HEK293 (cell line): ENCODE results near the gene IGFLR1.

Source experiments
- CTCF ChIA-PET: fragments of 350-600 bp; formaldehyde crosslinking; extraction: SDS; loops from one replicate; lab custom pipeline; 2021; ENCODE audit warnings: antibody characterized with exemption; lab: Yijun Ruan, JAX
- POLR2A ChIA-PET: fragments of 300-600 bp; formaldehyde crosslinking; extraction: SDS; loops from one replicate; lab custom pipeline; 2020; ENCODE audit warnings: antibody characterized with exemption, inconsistent platforms; lab: Yijun Ruan, JAX
- H3K27ac ChIP-seq: fragments of 200-500 bp; sonication (Bioruptor generic); 2 replicates; pipeline ENCODE4 v1.5.1; 2014; ENCODE audit warnings: low read depth, low read length, control low read depth, inconsistent platforms; ENCODE audit errors: extremely low read depth
- H3K36me3 ChIP-seq, 2 experiments: fragments of 200-500 bp in 1 of 2; sonication (Bioruptor generic) in 1 of 2; 1 replicate in 1 of 2; 2 replicates in 1 of 2; pipeline ENCODE4 v1.5.1; 2014 to 2017; ENCODE audit warnings: inconsistent platforms in 2 of 2, low read length in 2 of 2; ENCODE audit not compliant: control insufficient read depth in 2 of 2, insufficient read depth in 1 of 2
- H3K4me1 ChIP-seq: fragments of 200-500 bp; sonication (Bioruptor generic); 2 replicates; pipeline ENCODE4 v1.5.1; 2014; ENCODE audit warnings: mild to moderate bottlenecking, low read length, inconsistent platforms; ENCODE audit not compliant: control insufficient read depth, insufficient read depth
- H3K4me3 ChIP-seq: 2 replicates; pipeline ENCODE4 v1.5.1; 2011; ENCODE audit warnings: low read depth, mild to moderate bottlenecking, control low read depth, low read length, moderate library complexity
- H3K9me3 ChIP-seq: fragments of 200-500 bp; sonication (Bioruptor generic); 2 replicates; pipeline ENCODE4 v1.5.1; 2014; ENCODE audit warnings: low read depth, low read length, inconsistent platforms; ENCODE audit not compliant: control insufficient read depth, insufficient read depth
- GLI2 ChIP-seq: fragments of 450-650 bp; formaldehyde crosslinking; IDR thresholded peaks from 2 replicates; pipeline ENCODE4; 2017; ENCODE audit warnings: missing biosample characterization, missing genetic modification characterization, low read depth, borderline replicate concordance
- HOXC10 ChIP-seq: sonication (generic); formaldehyde crosslinking; IDR thresholded peaks from 2 replicates; pipeline ENCODE4 v1.8.1; 2023; ENCODE audit warnings: mild to moderate bottlenecking, missing genetic modification reagents
- MZF1 ChIP-seq: fragments of 450-650 bp; formaldehyde crosslinking; IDR thresholded peaks from 2 replicates; pipeline ENCODE4 v1.5.1; 2017; ENCODE audit warnings: missing biosample characterization, missing genetic modification characterization, borderline replicate concordance
- SP2 ChIP-seq: fragments of 450-650 bp; formaldehyde crosslinking; IDR thresholded peaks from 2 replicates; pipeline ENCODE4 v1.5.1; 2016; ENCODE audit warnings: missing biosample characterization, missing genetic modification characterization
- ZBTB1 ChIP-seq: fragments of 450-650 bp; formaldehyde crosslinking; IDR thresholded peaks from 2 replicates; pipeline ENCODE4 v1.5.1; 2016; ENCODE audit warnings: missing biosample characterization, missing genetic modification characterization
- ZBTB17 ChIP-seq: fragments of 450-650 bp; formaldehyde crosslinking; IDR thresholded peaks from 2 replicates; pipeline ENCODE4 v1.5.1; 2016; ENCODE audit warnings: missing biosample characterization, missing genetic modification characterization
- ZBTB48 ChIP-seq: fragments of 450-650 bp; formaldehyde crosslinking; IDR thresholded peaks from 2 replicates; pipeline ENCODE4 v1.5.1; 2016; ENCODE audit warnings: missing biosample characterization, missing genetic modification characterization
- ZEB2 ChIP-seq: fragments of 450-650 bp; formaldehyde crosslinking; IDR thresholded peaks from 2 replicates; pipeline ENCODE4 v1.5.1; 2016; ENCODE audit warnings: missing biosample characterization, missing genetic modification characterization
- ZFP37 ChIP-seq: fragments of 450-650 bp; formaldehyde crosslinking; IDR thresholded peaks from 2 replicates; pipeline ENCODE4 v1.5.1; 2016; ENCODE audit warnings: missing biosample characterization, missing genetic modification characterization
- ZNF10 ChIP-seq: fragments of 450-650 bp; formaldehyde crosslinking; IDR thresholded peaks from 2 replicates; pipeline ENCODE4 v1.5.1; 2017; ENCODE audit warnings: missing biosample characterization, missing genetic modification characterization
- ZNF138 ChIP-seq: fragments of 450-650 bp; formaldehyde crosslinking; IDR thresholded peaks from 2 replicates; pipeline ENCODE4 v1.5.1; 2016; ENCODE audit warnings: missing biosample characterization, missing genetic modification characterization, borderline replicate concordance
- ZNF223 ChIP-seq: fragments of 450-650 bp; formaldehyde crosslinking; IDR thresholded peaks from 2 replicates; pipeline ENCODE4 v1.5.1; 2016; ENCODE audit warnings: missing biosample characterization, missing genetic modification characterization
- ZNF23 ChIP-seq: fragments of 450-650 bp; formaldehyde crosslinking; IDR thresholded peaks from 2 replicates; pipeline ENCODE4 v1.5.1; 2016; ENCODE audit warnings: missing biosample characterization, missing genetic modification characterization, borderline replicate concordance
- ZNF280C ChIP-seq: fragments of 450-650 bp; formaldehyde crosslinking; IDR thresholded peaks from 2 replicates; pipeline ENCODE4 v1.5.1; 2016; ENCODE audit warnings: missing biosample characterization, missing genetic modification characterization
- ZNF366 ChIP-seq: fragments of 450-650 bp; formaldehyde crosslinking; conservative IDR thresholded peaks from 2 replicates; pipeline ENCODE4 v1.5.1; 2016; ENCODE audit warnings: missing biosample characterization, missing genetic modification characterization
- ZNF394 ChIP-seq: fragments of 450-650 bp; formaldehyde crosslinking; IDR thresholded peaks from 2 replicates; pipeline ENCODE4 v1.5.1; 2016; ENCODE audit warnings: missing biosample characterization, missing genetic modification characterization, mild to moderate bottlenecking, moderate library complexity, borderline replicate concordance
- ZNF426 ChIP-seq: fragments of 450-650 bp; formaldehyde crosslinking; IDR thresholded peaks from 2 replicates; pipeline ENCODE4 v1.5.1; 2017; ENCODE audit warnings: missing biosample characterization, missing genetic modification characterization, mild to moderate bottlenecking, inconsistent platforms, moderate library complexity
- ZNF514 ChIP-seq: fragments of 450-650 bp; formaldehyde crosslinking; IDR thresholded peaks from 2 replicates; pipeline ENCODE4 v1.5.1; 2016; ENCODE audit warnings: missing biosample characterization, missing genetic modification characterization
- ZNF585B ChIP-seq: fragments of 450-650 bp; formaldehyde crosslinking; IDR thresholded peaks from 2 replicates; pipeline ENCODE4 v1.5.1; 2016; ENCODE audit warnings: missing biosample characterization, missing genetic modification characterization
- ZNF600 ChIP-seq: fragments of 450-650 bp; formaldehyde crosslinking; IDR thresholded peaks from 2 replicates; pipeline ENCODE4 v1.5.1; 2016; ENCODE audit warnings: missing biosample characterization, missing genetic modification characterization
- ZNF610 ChIP-seq: fragments of 450-650 bp; formaldehyde crosslinking; IDR thresholded peaks from 2 replicates; pipeline ENCODE4 v1.5.1; 2016; ENCODE audit warnings: missing biosample characterization, missing genetic modification characterization, borderline replicate concordance
- ZNF624 ChIP-seq: fragments of 450-650 bp; formaldehyde crosslinking; IDR thresholded peaks from 2 replicates; pipeline ENCODE4 v1.5.1; 2017; ENCODE audit warnings: missing biosample characterization, missing genetic modification characterization
- ZNF645 ChIP-seq: fragments of 450-650 bp; formaldehyde crosslinking; IDR thresholded peaks from 2 replicates; pipeline ENCODE4; 2016; ENCODE audit warnings: missing biosample characterization, missing genetic modification characterization
- ZNF658 ChIP-seq: fragments of 450-650 bp; formaldehyde crosslinking; IDR thresholded peaks from 2 replicates; pipeline ENCODE4; 2016; ENCODE audit warnings: missing biosample characterization, missing genetic modification characterization
- ZNF660 ChIP-seq: fragments of 450-650 bp; IDR thresholded peaks from 2 replicates; pipeline ENCODE4 v1.5.1; 2018; ENCODE audit warnings: missing biosample characterization, mild to moderate bottlenecking, missing genetic modification characterization
- ZSCAN16 ChIP-seq: fragments of 450-650 bp; formaldehyde crosslinking; IDR thresholded peaks from 2 replicates; pipeline ENCODE4 v1.5.1; 2016; ENCODE audit warnings: missing biosample characterization, missing genetic modification characterization
- TF ChIP-seq, protein P1 (sequence below): fragments of 450-650 bp; IDR thresholded peaks from 2 replicates; pipeline ENCODE4 v1.5.1; 2018; ENCODE audit warnings: missing biosample characterization, missing genetic modification characterization
- TF ChIP-seq, protein P2 (sequence below): fragments of 450-650 bp; formaldehyde crosslinking; IDR thresholded peaks from 2 replicates; pipeline ENCODE4 v1.5.1; 2016; ENCODE audit warnings: missing biosample characterization, missing genetic modification characterization

IGFLR1 gene

DNA sequence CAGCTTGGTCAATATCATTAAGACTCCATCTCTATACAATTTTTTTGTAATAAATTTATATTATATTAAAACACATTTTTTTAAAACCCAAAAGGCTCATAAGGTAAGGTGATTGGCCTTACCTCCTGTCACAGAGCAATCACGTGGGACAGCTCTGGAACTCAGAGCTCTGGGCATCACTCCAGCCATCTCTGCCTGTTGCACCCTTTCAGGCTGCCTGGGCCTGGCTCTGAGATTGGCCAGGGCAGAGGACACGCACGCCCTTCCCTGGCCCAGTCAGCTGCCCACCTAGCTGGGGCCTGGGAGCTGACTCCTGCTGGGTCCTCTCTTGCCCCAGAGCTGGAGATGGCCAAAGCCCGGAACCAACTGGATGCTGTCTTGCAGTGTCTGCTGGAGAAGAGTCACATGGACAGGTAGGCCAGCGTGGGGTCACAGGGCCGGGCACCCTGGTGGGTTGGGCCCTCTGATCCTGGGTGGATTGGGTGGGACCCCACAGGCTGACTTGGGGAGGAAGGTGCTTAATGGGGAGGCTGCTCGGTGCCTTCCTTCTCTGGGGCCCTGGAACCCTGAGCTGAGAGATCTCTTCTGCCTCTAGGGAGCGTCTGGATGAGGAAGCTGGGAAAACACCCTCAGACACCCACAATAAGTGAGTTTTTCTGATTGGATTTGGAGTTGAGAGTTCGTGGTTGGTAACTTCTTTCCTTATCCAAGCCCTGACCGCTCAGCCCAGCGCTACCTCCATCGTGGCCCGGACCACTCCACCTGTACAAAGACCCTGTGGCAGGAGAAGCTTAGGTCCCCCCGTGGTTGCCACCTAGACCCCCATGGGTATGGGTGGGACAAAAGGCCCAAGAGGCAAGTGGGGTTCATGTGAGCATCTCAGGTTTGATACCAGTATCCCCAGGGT lies 9.8 kb upstream of the IGFLR1 start:
- Histone ChIP-seq H3K4me3 (no peak overlapping the region), H3K4me1 (peaks cover 19% of the 10 kb centered on the region), H3K36me3 (peaks cover 39 to 62% of the 10 kb centered on the region in 2 experiments), H3K27ac (0 out of 2 replicates have a peak overlapping the region, but pooled peaks have one; percentile 2), H3K9me3 (no peaks in the 10 kb centered on the region; the same call in none of the 2 replicates)
- POLR2A ChIA-PET: interaction anchor here (0.7 to 4.1 kb wide), 4 partner anchors 12 to 213 kb away, joined by 3 to 34 read pairs (median 4); no protein-coding TSS in a partner anchor
- CTCF ChIA-PET: interaction anchor here (0.6 to 2.3 kb wide), 6 partner anchors 21 to 820 kb away, joined by 3 to 7 read pairs (median 4); no protein-coding TSS in a partner anchor
- TF ChIP-seq ZBTB1 (tag by site-specific recombination) (no peak), MZF1 (tag by site-specific recombination) (no peak), ZNF645 (tag by site-specific recombination) (no peak), ZNF10 (tag by site-specific recombination) (no peak), ZNF223 (tag by site-specific recombination) (0 out of 2 replicates have a peak, but pooled peaks have one; percentile 55), ZNF23 (tag by site-specific recombination) (no peak), ZBTB48 (0 out of 2 replicates have a peak, but pooled peaks have one; percentile 33), SP2 (no peak)
- TF ChIP-seq, protein P1, sequence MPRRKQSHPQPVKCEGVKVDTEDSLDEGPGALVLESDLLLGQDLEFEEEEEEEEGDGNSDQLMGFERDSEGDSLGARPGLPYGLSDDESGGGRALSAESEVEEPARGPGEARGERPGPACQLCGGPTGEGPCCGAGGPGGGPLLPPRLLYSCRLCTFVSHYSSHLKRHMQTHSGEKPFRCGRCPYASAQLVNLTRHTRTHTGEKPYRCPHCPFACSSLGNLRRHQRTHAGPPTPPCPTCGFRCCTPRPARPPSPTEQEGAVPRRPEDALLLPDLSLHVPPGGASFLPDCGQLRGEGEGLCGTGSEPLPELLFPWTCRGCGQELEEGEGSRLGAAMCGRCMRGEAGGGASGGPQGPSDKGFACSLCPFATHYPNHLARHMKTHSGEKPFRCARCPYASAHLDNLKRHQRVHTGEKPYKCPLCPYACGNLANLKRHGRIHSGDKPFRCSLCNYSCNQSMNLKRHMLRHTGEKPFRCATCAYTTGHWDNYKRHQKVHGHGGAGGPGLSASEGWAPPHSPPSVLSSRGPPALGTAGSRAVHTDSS (tag by site-specific recombination): no peak
- TF ChIP-seq, protein P2, sequence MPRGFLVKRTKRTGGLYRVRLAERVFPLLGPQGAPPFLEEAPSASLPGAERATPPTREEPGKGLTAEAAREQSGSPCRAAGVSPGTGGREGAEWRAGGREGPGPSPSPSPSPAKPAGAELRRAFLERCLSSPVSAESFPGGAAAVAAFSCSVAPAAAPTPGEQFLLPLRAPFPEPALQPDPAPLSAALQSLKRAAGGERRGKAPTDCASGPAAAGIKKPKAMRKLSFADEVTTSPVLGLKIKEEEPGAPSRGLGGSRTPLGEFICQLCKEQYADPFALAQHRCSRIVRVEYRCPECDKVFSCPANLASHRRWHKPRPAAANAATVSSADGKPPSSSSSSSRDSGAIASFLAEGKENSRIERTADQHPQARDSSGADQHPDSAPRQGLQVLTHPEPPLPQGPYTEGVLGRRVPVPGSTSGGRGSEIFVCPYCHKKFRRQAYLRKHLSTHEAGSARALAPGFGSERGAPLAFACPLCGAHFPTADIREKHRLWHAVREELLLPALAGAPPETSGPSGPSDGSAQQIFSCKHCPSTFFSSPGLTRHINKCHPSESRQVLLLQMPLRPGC: no peak

- Histone ChIP-seq H3K36me3 (peaks cover 29 to 65% of the 10 kb centered on the region in 2 experiments), H3K27ac (peak overlapping the region; percentile 17; the same call in 1 of the 2 replicates), H3K4me3 (no peak overlapping the region), H3K4me1 (peaks cover 22% of the 10 kb centered on the region), H3K9me3 (no peaks in the 10 kb centered on the region; the same call in none of the 2 replicates)
- ChIA-PET CTCF (interaction anchor here (0.7 to 1.0 kb wide), 2 partner anchors 23 to 56 kb away, joined by 3 read pairs; no protein-coding TSS in a partner anchor), POLR2A (interaction anchor here (0.6 to 4.1 kb wide), 3 partner anchors 10 to 243 kb away, joined by 3 to 34 read pairs (median 3); no protein-coding TSS in a partner anchor)
- TF ChIP-seq ZSCAN16 (tag by site-specific recombination) (no peak), ZNF366 (no peak), ZNF585B (tag by site-specific recombination) (no peak), ZNF610 (tag by site-specific recombination) (no peak), ZNF624 (no peak), ZFP37 (tag by site-specific recombination) (no peak), ZNF394 (tag by site-specific recombination) (peak; percentile 87), ZNF514 (no peak), ZNF600 (tag by site-specific recombination) (peak; percentile 60), ZNF658 (tag by site-specific recombination) (0 out of 2 replicates have a peak, but pooled peaks have one; percentile 23), ZNF280C (tag by site-specific recombination) (no peak), ZNF426 (tag by site-specific recombination) (no peak), ZNF138 (no peak), ZBTB17 (tag by site-specific recombination) (no peak), HOXC10 (CRISPR knock-in tag) (no peak), GLI2 (tag by site-specific recombination) (no peak), ZNF660 (tag by site-specific recombination) (no peak), ZEB2 (tag by site-specific recombination) (no peak)
Observed at GRCh38 chr19:35750167-35750566, 7.9 kb upstream of the IGFLR1 start.
